GM18868 (cell line): ENCODE data around the gene TSHZ3.

Experiments used
- ATAC-seq: cut with Tn5 transposase; IDR thresholded peaks from one replicate; pipeline ENCODE4 v1.9.1; 2021; ENCODE audit warnings: mild to moderate bottlenecking, moderate library complexity; ENCODE audit not compliant: unreplicated experiment

The TSHZ3 gene

GRCh38 chr19:31349160-31349881, at the start of gene TSHZ3:
TSHZ3 (minus strand) TSS chr19:31349436; CDS start chr19:31349219, 217 bp downstream.
- ATAC-seq: no peak

- no peak for ATAC-seq
These were observed 48.1 kb upstream of the TSHZ3 start for GRCh38 chr19:31397308-31397707.

GRCh38 chr19:31392464-31392863, 43.2 kb upstream of the TSHZ3 start:
- ATAC-seq: no peak

- ATAC-seq: no peak
These were observed 42.3 kb upstream of the TSHZ3 start for GRCh38 chr19:31391518-31391917.

GRCh38 chr19:31390711-31391110, 41.5 kb upstream of the TSHZ3 start:
- no peak for ATAC-seq

GRCh38 chr19:31389874-31390273, 40.6 kb upstream of the TSHZ3 start:
- no peak for ATAC-seq

GRCh38 chr19:31387717-31388301, 38.6 kb upstream of the TSHZ3 start:
- no peak for ATAC-seq

- no peak for ATAC-seq
These were observed 37.6 kb upstream of the TSHZ3 start for GRCh38 chr19:31386806-31387205.

GRCh38 chr19:31385744-31386143, 36.5 kb upstream of the TSHZ3 start:
- ATAC-seq: no peak

GRCh38 chr19:31383553-31383952, 34.3 kb upstream of the TSHZ3 start:
- ATAC-seq: no peak

- ATAC-seq: no peak
These were observed 31.6 kb upstream of the TSHZ3 start for GRCh38 chr19:31380854-31381253.

GRCh38 chr19:31378404-31378803, 29.2 kb upstream of the TSHZ3 start:
- no peak for ATAC-seq

- ATAC-seq: no peak
These were observed 28.5 kb upstream of the TSHZ3 start for GRCh38 chr19:31377736-31378135.

- no peak for ATAC-seq
These were observed 23.1 kb upstream of the TSHZ3 start for GRCh38 chr19:31372246-31372781.

GRCh38 chr19:31370216-31370615, 21.0 kb upstream of the TSHZ3 start:
- ATAC-seq: no peak

GRCh38 chr19:31364963-31365362, 15.7 kb upstream of the TSHZ3 start:
- ATAC-seq: no peak

- ATAC-seq: no peak
These were observed 12.5 kb upstream of the TSHZ3 start for GRCh38 chr19:31361728-31362127.

- no peak for ATAC-seq
These were observed 8.1 kb upstream of the TSHZ3 start for GRCh38 chr19:31357315-31357673.

GRCh38 chr19:31356587-31357314, 7.5 kb upstream of the TSHZ3 start:
- ATAC-seq: no peak

GRCh38 chr19:31355665-31356289, 6.5 kb upstream of the TSHZ3 start:
- ATAC-seq: no peak
